HG03097 (cell line): ENCODE data around the gene CTNND2.
"Not testable (repeated sequence)": the region's sequence is repeated elsewhere in the genome, so short reads cannot be mapped to it uniquely, and the experiment has no call there.

ENCODE experiments used
- ATAC-seq: cut with Tn5 transposase; IDR thresholded peaks from one replicate; pipeline ENCODE4 v1.9.1; 2021; ENCODE audit not compliant: unreplicated experiment, low FRiP score

The CTNND2 gene

GRCh38 chr5:11148810-11149539 is 755.3 kb downstream of the CTNND2 start:
- no peak for ATAC-seq

DNA sequence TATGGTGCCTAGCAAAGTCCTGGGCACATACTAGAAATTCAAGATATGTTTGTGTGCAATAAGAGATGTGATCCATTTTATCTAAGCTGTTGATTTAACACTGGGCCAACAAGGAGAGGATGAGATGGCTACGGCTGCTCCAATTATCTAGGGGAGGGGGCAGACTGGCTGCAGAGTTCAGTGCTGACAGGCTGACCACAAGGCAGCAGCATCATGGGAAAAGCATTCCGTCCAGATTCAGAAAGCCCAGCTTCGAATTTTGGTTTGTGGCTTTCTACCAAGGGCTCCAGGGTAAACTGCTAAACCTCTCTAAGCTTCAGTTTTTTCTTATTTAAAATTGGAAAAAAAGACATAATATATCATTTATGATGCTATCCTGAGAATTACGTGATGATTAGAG is 758.1 kb downstream of the CTNND2 start:
- no peak for ATAC-seq

DNA sequence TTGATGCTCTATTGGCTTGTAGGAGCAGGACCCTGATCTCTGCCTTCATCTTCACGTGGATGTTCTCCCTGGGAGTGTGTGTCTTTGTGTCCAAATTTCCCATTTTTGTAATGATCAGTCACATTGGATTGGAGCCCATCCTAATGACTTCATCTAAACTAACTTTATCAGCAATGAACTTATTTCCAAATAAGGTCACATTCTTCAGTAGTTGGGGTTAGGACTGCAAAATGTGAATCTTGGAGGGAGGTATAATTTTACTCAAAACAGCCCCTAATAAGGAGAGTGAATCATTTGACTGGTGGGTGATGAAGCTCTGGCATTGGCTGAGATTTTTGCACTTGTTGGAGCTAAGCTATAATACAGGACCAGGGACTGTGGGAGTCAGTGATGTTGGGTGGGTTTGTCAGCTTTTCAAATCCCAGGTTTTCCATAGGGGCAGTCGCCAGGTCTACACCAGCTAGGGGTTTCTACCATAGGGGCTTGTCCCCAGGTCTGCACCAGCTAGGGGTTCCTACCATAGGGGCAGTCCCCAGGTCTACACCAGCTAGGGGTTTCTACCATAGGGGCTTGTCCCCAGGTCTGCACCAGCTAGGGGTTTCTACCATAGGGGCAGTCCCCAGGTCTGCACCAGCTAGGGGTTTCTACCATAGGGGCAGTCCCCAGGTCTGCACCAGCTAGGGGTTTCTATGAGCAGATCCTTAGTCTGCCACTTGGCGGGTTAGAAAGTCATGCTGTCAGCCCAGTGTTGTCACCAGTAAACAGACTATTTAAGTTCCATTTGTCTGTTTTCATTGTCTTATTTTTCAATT is 760.6 kb downstream of the CTNND2 start:
- ATAC-seq, result peak; percentile 55

DNA sequence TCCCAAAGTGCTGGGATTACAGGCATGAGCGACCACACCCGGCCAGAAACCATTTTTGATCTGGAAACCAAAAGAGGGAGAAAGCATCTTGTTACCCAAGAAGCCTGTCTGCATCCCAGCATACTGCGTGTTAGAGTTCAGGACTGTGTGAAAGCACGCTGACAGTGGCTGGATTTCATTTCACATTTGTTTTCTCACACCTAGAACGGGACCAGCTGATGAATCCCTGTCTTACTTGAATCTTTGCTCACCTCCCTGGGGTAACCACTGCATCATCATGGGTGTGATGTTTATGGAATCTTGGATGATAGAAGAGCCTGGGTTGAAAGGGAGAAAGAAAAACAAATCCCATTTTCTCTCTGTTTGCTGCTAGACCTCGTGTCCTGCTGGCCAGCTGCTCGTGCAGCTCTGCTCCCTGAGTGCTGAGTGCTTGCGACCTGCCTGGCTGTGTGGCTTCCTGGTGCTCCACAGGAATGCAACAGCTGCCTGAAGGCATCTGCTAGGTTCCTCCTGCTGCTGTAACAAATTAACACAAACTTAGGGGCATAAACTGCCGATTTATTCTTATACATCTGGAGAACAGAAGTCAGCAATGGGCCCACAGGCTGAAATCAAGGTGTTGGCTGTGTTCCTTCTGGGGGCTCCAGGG is 764.9 kb downstream of the CTNND2 start:
- no peak for ATAC-seq

DNA sequence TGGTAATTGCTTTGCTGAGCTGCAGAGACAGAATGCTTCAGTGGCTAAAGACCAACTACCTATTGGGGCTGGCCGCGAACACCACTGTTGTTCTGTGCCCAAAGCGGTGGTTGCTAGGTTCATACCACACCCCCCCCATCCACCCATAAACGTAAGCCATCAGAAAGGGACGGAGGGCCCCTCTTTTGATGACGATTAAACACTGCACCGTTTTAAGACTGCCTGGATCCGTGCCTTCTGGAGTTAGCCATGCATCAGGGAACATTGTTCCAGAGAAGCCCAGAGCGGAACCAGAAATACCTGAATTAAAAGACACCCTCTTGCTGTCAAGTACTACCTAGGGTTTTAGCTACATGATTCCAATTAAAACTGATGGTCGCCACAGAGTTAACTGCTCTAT is 774.1 kb downstream of the CTNND2 start:
- no peak for ATAC-seq

- no peak for ATAC-seq
These were observed 776.2 kb downstream of the CTNND2 start for GRCh38 chr5:11128021-11128420.

- no peak for ATAC-seq
These were observed 777.4 kb downstream of the CTNND2 start for GRCh38 chr5:11126844-11127243.

DNA sequence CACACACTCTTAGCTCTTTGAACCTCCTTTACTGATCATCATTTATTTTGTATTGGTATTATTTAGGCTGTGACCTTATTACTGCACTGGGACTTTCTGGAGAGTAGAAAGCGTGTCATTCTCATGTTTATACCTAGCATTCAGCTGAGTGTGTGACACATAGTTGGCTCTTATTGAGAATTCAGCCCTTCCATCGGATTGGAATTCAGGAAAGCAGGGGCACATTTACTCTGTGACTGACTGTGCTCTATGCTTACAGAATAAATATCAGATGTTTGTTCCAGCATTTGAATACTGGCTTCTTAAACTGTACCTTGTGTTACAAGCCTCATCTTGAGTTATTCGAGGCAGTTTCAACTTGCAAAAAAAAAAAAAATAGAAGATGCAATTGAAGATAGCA is 782.4 kb downstream of the CTNND2 start:
- ATAC-seq, result no peak

- no peak for ATAC-seq
These were observed 794.1 kb downstream of the CTNND2 start for GRCh38 chr5:11110128-11110527.

DNA sequence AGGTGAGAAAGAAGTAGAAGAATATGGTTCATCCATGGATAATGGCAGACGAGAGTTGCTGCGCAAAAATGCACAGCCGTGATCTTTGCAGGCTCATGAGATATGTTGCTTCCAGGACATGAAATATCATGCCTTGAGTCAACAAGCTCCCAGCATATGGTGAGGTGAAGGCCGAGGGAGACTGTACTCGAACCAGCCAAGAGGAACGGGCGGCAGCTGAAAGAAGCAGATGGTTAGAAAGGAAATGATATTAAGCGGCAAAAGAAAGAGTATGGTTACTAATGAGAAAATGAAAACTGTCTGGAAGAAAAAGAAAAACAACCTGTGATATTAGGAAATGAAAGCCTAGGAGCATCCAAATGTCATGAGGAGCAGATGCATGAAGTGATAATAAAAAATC is 798.5 kb downstream of the CTNND2 start:
- no peak for ATAC-seq

DNA sequence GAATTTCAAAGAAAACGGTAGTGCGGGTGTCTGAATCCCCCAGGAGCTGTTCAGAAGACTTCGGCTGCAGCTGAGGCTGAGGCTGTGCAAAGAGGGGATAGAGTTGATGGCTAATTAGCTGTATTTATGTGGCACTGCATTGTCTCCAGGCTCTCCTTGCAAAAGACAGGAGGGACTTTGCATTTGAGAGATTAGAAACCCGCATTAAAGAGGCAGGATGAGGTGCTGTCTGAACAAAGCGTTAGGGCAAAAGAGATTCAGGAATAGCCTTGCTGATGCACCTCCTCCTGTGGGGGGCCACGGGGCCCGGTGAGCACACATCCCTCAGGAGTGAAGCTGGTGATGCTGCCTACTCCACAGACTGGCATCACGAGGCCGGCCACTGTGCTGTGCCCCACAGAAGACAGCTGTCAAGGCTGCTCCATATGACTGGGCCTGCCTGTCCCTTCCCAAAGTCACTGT is 799.6 kb downstream of the CTNND2 start:
- no peak for ATAC-seq

DNA sequence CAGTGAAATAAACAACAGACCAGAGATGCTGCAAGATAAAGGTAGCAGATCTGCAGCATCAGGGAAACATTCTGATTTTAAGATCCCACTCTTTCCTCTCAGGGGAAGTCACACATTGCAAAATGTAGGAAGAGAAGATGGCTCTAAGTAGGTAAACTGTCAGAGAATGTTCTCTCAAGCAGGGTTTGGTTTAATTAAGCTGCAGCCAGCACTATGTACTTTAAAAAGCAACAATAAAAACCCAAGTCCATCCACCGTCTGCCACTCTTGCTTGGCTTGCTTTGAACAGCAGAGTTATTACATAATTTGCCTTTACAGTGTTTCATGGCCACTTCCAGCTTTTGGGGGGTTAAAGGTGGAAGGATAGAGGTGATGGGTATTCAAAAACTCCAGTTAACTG is 800.0 kb downstream of the CTNND2 start:
- ATAC-seq, result no peak

GRCh38 chr5:11084111-11084510 is 820.1 kb downstream of the CTNND2 start:
- no peak for ATAC-seq

DNA sequence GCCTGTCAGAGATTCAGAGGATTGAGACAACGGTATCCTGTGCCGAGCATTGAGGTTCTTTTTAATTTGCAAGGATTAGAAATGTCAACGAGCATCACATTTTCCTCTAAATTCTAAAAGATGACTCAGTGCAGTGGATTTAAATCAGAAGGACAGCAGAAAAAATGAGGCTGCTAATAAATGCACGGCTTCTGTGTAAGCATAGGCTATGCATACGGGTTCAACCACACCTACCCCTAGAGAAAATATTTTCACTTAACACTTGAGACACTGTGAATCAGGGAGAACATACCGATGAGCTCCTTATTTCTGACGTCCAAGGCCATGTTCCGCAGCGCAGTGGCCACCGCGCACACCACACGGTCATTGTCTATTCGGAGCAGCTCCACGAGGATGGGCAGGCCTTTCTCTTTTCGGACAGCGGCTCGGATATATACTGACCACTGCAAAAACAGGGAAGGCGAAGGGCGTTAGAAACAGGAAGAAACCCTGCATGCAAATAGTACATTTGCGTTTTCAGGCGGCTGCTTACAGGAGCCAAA is 821.8 kb downstream of the CTNND2 start:
- ATAC-seq, result no peak

DNA sequence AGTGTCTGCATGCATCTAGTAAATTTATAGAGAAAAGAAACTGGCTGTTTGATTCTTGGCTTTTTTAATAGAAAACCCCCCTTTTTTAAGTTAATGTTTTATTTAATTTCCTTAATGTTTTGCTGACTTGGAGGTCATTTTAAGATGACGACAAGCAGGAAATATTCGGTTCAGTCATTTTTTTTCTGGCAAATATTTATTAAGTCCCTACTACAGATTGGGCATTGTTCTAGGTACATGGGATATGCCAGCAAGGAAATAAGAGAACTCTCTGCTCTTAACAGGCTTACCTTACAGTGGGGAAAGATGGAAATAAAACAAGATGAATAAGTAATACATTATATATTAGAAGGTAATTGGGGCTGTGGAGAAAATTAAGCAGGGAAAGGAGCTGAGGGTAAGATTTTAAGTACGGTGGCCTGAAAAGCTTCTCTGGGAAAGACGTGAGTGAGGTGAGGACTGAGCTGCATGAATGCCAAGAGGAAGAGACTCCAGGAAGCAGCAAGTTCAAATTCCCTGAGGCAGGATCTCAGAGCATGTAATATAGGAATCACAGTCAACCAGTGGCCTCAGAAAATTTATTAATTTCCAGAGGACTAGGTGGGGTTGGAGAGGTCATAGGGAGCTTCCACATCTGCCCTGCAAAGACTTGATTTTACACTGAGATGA is 827.2 kb downstream of the CTNND2 start:
- no peak for ATAC-seq

DNA sequence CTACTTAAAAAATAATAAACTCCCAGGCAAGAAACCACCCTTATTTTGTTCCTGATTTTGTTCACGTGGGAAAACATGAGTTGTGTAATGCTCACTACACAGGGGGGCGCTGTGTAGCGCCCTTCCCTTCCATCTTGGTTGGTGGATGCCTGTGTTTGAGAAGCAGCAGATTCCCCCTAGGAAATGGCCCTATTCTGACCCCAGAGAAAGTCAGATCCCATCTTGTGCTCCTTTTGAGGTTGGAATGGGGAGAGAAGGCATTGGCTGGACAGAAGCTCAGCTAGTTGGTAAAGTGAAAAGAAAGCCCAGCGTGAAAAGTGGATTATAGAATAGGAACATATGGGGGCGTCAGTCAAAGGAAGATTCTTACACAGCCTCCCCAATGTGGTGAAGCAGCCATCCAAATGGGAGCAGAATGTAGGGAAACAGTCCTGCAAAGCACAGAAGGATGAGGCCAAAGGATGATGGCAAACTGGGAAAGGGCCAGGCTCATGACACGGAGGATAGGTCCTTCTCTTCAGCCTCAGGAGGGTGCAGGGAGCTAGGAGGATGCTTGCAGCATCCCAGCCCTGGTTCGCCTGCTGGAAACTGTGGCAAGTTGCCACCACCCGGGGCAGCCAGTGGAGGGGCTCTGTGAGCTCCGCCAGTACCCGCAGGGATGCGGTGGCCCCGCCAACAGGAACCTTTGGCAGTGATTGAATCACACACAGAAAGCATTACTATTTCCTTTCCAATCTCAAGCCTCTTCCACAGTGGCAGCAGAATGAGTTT is 829.0 kb downstream of the CTNND2 start:
- no peak for ATAC-seq

- no peak for ATAC-seq
These were observed 831.7 kb downstream of the CTNND2 start for GRCh38 chr5:11072568-11072967.

- no peak for ATAC-seq
These were observed 832.2 kb downstream of the CTNND2 start for GRCh38 chr5:11072076-11072475.

- ATAC-seq, result no peak
These were observed 835.2 kb downstream of the CTNND2 start for GRCh38 chr5:11069041-11069440.

DNA sequence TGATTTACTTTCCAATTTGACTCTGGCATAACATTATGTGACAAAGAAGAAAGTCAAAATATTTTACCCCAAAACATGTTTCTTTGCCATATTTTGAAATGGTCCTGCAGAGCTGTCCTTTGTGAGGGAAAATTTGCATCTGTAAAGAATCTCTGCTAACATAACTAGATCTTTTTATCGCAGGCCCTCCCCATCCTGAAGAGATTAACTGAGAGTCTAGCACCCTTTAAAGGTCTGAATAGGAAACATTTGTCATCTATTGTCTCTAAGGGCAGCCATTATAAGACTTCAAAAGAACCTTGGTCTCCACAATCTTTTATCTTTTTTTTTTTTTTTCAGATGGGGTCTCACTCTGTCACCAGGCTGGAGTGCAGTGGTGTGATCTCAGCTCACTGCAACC is 838.5 kb downstream of the CTNND2 start:
- not testable (repeated sequence) for ATAC-seq
